Neuronal stem cell (in vitro differentiated cells): ENCODE data around the gene TGFB2.

Experiments used
- DNase-seq: peaks from one replicate; pipeline ENCODE4 v3.0.0-alpha.2; 2013; ENCODE audit warnings: low spot score
- H2AFZ ChIP-seq: one replicate; pipeline ENCODE4 v1.6.1; 2013; ENCODE audit warnings: mild to moderate bottlenecking, low read length, inconsistent platforms
- H2AK5ac ChIP-seq: 2 replicates; pipeline ENCODE4 v1.6.1; 2013; ENCODE audit warnings: low read depth, mild to moderate bottlenecking, inconsistent platforms, low read length, moderate library complexity, mixed read lengths
- H2BK120ac ChIP-seq: 2 replicates; pipeline ENCODE4 v1.6.1; 2013; ENCODE audit warnings: low read depth, mild to moderate bottlenecking, inconsistent platforms, low read length, moderate library complexity, mixed read lengths
- H2BK12ac ChIP-seq: one replicate; pipeline ENCODE4 v1.6.1; 2013; ENCODE audit warnings: low read length, inconsistent platforms
- H2BK15ac ChIP-seq: 2 replicates; pipeline ENCODE4 v1.6.1; 2013; ENCODE audit warnings: mild to moderate bottlenecking, low read length, inconsistent platforms, mixed read lengths
- H2BK5ac ChIP-seq: one replicate; pipeline ENCODE4 v1.6.1; 2013; ENCODE audit warnings: inconsistent platforms, mild to moderate bottlenecking, low read length, moderate library complexity
- H3K14ac ChIP-seq: one replicate; pipeline ENCODE4 v1.6.1; 2013; ENCODE audit warnings: low read length, inconsistent platforms
- H3K18ac ChIP-seq: 2 replicates; pipeline ENCODE4 v1.6.1; 2013; ENCODE audit warnings: low read length, inconsistent platforms
- H3K23ac ChIP-seq: 2 replicates; pipeline ENCODE4 v1.6.1; 2013; ENCODE audit warnings: low read depth, mild to moderate bottlenecking, mixed read lengths, low read length, inconsistent platforms; ENCODE audit not compliant: poor library complexity
- H3K27ac ChIP-seq: replicated peaks from 3 replicates; pipeline ENCODE4 v1.5.1; 2013; ENCODE audit warnings: low read length, inconsistent platforms
- H3K27me3 ChIP-seq, 3 experiments: 2 replicates each; pipeline ENCODE4 v1.6.1; 2013; ENCODE audit warnings: low read length in 3 of 3, mild to moderate bottlenecking in 2 of 3, inconsistent platforms in 1 of 3, low read depth in 1 of 3, mixed read lengths in 1 of 3, moderate library complexity in 1 of 3; ENCODE audit not compliant: control insufficient read depth in 3 of 3, insufficient read depth in 3 of 3
- H3K36me3 ChIP-seq, 2 donors: replicated peaks in 1 of 2; 2 replicates each; pipeline ENCODE4 v1.6.1; 2013; ENCODE audit warnings: low read length in 2 of 2; ENCODE audit not compliant: control insufficient read depth in 2 of 2, insufficient read depth in 2 of 2
- H3K4ac ChIP-seq: 2 replicates; pipeline ENCODE4 v1.6.1; 2013; ENCODE audit warnings: inconsistent platforms, mild to moderate bottlenecking, low read length, moderate library complexity
- H3K4me1 ChIP-seq, 2 donors: 1 replicate in 1 of 2; 2 replicates in 1 of 2; pipeline ENCODE4 v1.6.1; 2013; ENCODE audit warnings: low read length in 2 of 2, low read depth in 1 of 2; ENCODE audit not compliant: control insufficient read depth in 2 of 2, insufficient read depth in 1 of 2
- H3K4me2 ChIP-seq: one replicate; pipeline ENCODE4 v1.6.1; 2013; ENCODE audit warnings: mild to moderate bottlenecking, low read length, inconsistent platforms; ENCODE audit not compliant: insufficient read depth, poor library complexity, severe bottlenecking
- H3K4me3 ChIP-seq, 2 donors: 2 replicates each; pipeline ENCODE4 v1.5.1; 2013; ENCODE audit warnings: low read length in 2 of 2, mild to moderate bottlenecking in 2 of 2, inconsistent platforms in 1 of 2, moderate library complexity in 1 of 2
- H3K79me1 ChIP-seq: one replicate; pipeline ENCODE4 v1.6.1; 2013; ENCODE audit warnings: low read depth, mild to moderate bottlenecking, inconsistent platforms, low read length, moderate library complexity
- H3K9ac ChIP-seq: one replicate; pipeline ENCODE4 v1.6.1; 2013; ENCODE audit warnings: mild to moderate bottlenecking, low read depth, low read length, inconsistent platforms; ENCODE audit not compliant: poor library complexity
- H3K9me3 ChIP-seq, 2 donors: replicated peaks in 1 of 2; 2 replicates each; pipeline versions ENCODE3 to v1.6.1; 2013; ENCODE audit warnings: low read length in 2 of 2, mild to moderate bottlenecking in 2 of 2, inconsistent platforms in 1 of 2, low read depth in 1 of 2, mixed read lengths in 1 of 2, moderate library complexity in 1 of 2; ENCODE audit not compliant: control insufficient read depth in 2 of 2, insufficient read depth in 1 of 2
- H4K8ac ChIP-seq: one replicate; pipeline ENCODE4 v1.6.1; 2013; ENCODE audit warnings: low read depth, mild to moderate bottlenecking, inconsistent platforms, low read length, moderate library complexity
- H4K91ac ChIP-seq: one replicate; pipeline ENCODE4 v1.6.1; 2013; ENCODE audit warnings: low read length, low read depth, mild to moderate bottlenecking, inconsistent platforms; ENCODE audit not compliant: poor library complexity
- WGBS, 2 donors: extraction: QIAGEN DNeasy Blood & Tissue Kit; methylation state at CpG; one replicate each; pipeline ENCODE4 v1.1.7; 2013; ENCODE audit warnings: missing lambda C conversion rate in 2 of 2, mixed read lengths in 1 of 2; ENCODE audit not compliant: insufficient read length in 2 of 2, insufficient replicate concordance in 1 of 2; ENCODE audit errors: extremely low coverage in 2 of 2; 5-methylcytosine and 5-hydroxymethylcytosine counted together

The TGFB2 gene

GRCh38 chr1:218433744-218434143, 88.6 kb downstream of the TGFB2 start:
- Histone ChIP-seq H3K36me3 (no peaks in the 10 kb centered on the region), H4K8ac (no peak overlapping the region), H3K4ac (no peak overlapping the region), H3K79me1 (no peaks in the 10 kb centered on the region), H3K27ac (no peak overlapping the region), H4K91ac (no peak overlapping the region), H2BK12ac (no peak overlapping the region), H3K4me1 (no peaks in the 10 kb centered on the region), H2BK120ac (no peak overlapping the region), H3K4me2 (peak overlapping the region; percentile 4), H3K4me3 (no peak overlapping the region), H2BK5ac (no peak overlapping the region), H2AFZ (no peak overlapping the region), H3K27me3 (no peaks in the 10 kb centered on the region), H3K9me3 (no peaks in the 10 kb centered on the region), H3K18ac (no peak overlapping the region), H2AK5ac (no peak overlapping the region), H3K14ac (no peak overlapping the region), H3K23ac (no peak overlapping the region), H2BK15ac (no peak overlapping the region), H3K9ac (no peak overlapping the region)
- no peak for DNase-seq
- no CpG with 5 or more reads among the region's 2 CpGs for WGBS, 2 donors

- no peak overlapping the region for H3K23ac ChIP-seq
- no peak overlapping the region for H3K9ac ChIP-seq
- H2BK15ac ChIP-seq: no peak overlapping the region
- H2AK5ac ChIP-seq: no peak overlapping the region
- no peak for DNase-seq
- no peak overlapping the region for H3K14ac ChIP-seq
- H3K79me1 ChIP-seq: no peaks in the 10 kb centered on the region
- no peak overlapping the region for H2BK5ac ChIP-seq
- no peaks in the 10 kb centered on the region for H3K4me1 ChIP-seq
- H2AFZ ChIP-seq: no peak overlapping the region
- H3K27me3 ChIP-seq: no peaks in the 10 kb centered on the region
- no peaks in the 10 kb centered on the region for H3K9me3 ChIP-seq
- no peak overlapping the region for H3K4me3 ChIP-seq
- no peak overlapping the region for H2BK120ac ChIP-seq
- no peak overlapping the region for H4K8ac ChIP-seq
- no peak overlapping the region for H3K18ac ChIP-seq
- no peak overlapping the region for H3K27ac ChIP-seq
- H3K4ac ChIP-seq: no peak overlapping the region
- no peak overlapping the region for H4K91ac ChIP-seq
- WGBS, 2 donors: no CpG with 5 or more reads among the region's 5 CpGs
- H3K4me2 ChIP-seq: no peak overlapping the region
- H2BK12ac ChIP-seq: no peak overlapping the region
- H3K36me3 ChIP-seq: no peaks in the 10 kb centered on the region
Observed at GRCh38 chr1:218435528-218435927, 90.4 kb downstream of the TGFB2 start.

GRCh38 chr1:218436346-218436745, 91.2 kb downstream of the TGFB2 start:
- no peak overlapping the region for H3K23ac ChIP-seq
- no peak overlapping the region for H2AFZ ChIP-seq
- H3K27ac ChIP-seq: no peak overlapping the region
- H3K4me3 ChIP-seq: no peak overlapping the region
- no peaks in the 10 kb centered on the region for H3K9me3 ChIP-seq
- WGBS, 2 donors: no CpG with 5 or more reads among the region's 1 CpG
- H4K91ac ChIP-seq: no peak overlapping the region
- H2BK120ac ChIP-seq: no peak overlapping the region
- DNase-seq: no peak
- no peak overlapping the region for H2BK5ac ChIP-seq
- no peaks in the 10 kb centered on the region for H3K4me1 ChIP-seq
- H3K4ac ChIP-seq: no peak overlapping the region
- no peak overlapping the region for H4K8ac ChIP-seq
- H2AK5ac ChIP-seq: no peak overlapping the region
- H3K36me3 ChIP-seq: no peaks in the 10 kb centered on the region
- H3K9ac ChIP-seq: no peak overlapping the region
- H2BK15ac ChIP-seq: no peak overlapping the region
- H3K14ac ChIP-seq: no peak overlapping the region
- no peaks in the 10 kb centered on the region for H3K27me3 ChIP-seq
- no peak overlapping the region for H2BK12ac ChIP-seq
- no peak overlapping the region for H3K18ac ChIP-seq
- H3K4me2 ChIP-seq: no peak overlapping the region
- no peaks in the 10 kb centered on the region for H3K79me1 ChIP-seq

- H3K4ac ChIP-seq: no peak overlapping the region
- WGBS, 2 donors: no CpG with 5 or more reads among the region's 1 CpG
- H2BK120ac ChIP-seq: no peak overlapping the region
- no peak for DNase-seq
- H3K36me3 ChIP-seq: no peaks in the 10 kb centered on the region
- no peak overlapping the region for H2AFZ ChIP-seq
- no peak overlapping the region for H2BK12ac ChIP-seq
- H2BK15ac ChIP-seq: no peak overlapping the region
- no peak overlapping the region for H4K8ac ChIP-seq
- no peak overlapping the region for H3K14ac ChIP-seq
- no peaks in the 10 kb centered on the region for H3K4me1 ChIP-seq
- no peaks in the 10 kb centered on the region for H3K27me3 ChIP-seq
- H3K23ac ChIP-seq: no peak overlapping the region
- H3K27ac ChIP-seq: no peak overlapping the region
- H2BK5ac ChIP-seq: no peak overlapping the region
- H3K18ac ChIP-seq: no peak overlapping the region
- no peak overlapping the region for H3K4me3 ChIP-seq
- H3K79me1 ChIP-seq: no peaks in the 10 kb centered on the region
- no peak overlapping the region for H4K91ac ChIP-seq
- no peak overlapping the region for H2AK5ac ChIP-seq
- no peaks in the 10 kb centered on the region for H3K9me3 ChIP-seq
- no peak overlapping the region for H3K4me2 ChIP-seq
- no peak overlapping the region for H3K9ac ChIP-seq
Observed at GRCh38 chr1:218436997-218437396, 91.9 kb downstream of the TGFB2 start.
